ENCODE results near the gene IQCE.
"Not testable (repeated sequence)": the region's sequence is repeated elsewhere in the genome, so short reads cannot be mapped to it uniquely, and the experiment has no call there.

IQCE gene

DNA sequence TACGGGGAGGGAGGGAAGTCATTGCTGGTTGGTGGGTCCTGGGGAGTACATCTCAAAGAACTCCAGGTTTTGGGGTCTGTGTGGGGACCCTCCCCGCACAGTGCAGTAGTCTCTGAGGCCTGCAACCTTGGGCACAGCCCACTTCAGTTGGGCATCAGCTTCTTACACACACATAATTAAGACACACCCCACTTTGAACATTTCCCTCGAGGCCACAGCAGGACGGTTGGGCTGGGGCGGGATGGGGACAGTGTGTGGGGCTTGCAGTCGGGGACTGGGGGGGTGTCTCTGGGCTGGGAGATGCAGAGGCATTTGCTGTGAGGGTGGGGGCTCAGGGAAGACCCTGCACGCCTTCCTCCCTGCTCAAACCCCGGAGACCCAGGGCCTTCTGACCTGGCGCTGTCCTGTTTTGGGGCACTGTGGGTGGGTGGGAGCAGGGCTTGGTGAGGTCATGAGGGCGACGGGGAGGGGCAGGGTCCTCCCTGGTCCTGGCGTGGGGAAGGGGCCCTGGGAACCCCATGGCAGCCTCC lies 38.0 kb upstream of the IQCE start:
- DNase-seq (ENCODE audit: low read depth in 2 of 2), result no peak

DNA sequence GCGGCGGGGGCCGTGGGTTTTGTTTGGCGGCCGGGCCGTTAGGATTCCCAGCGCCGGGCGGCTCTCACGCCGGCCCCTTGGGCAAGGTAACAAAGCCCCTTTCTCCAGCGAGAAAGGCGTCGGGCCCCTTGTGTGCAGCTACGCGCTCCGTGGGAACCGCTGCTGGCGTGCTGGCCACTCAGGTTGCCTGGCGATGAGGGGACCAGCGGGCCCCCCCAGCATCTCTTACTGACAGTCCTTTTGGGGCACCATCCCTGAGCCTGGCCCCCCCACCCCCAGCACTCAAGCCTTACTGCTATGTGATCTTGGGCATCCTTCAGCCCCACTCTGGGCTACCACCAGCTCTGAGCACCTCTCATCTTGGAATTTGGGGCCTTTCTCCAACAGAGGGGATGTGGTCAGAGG lies 37.4 kb upstream of the IQCE start:
- DNase-seq (ENCODE audit: low read depth in 2 of 2), result no peak

DNA sequence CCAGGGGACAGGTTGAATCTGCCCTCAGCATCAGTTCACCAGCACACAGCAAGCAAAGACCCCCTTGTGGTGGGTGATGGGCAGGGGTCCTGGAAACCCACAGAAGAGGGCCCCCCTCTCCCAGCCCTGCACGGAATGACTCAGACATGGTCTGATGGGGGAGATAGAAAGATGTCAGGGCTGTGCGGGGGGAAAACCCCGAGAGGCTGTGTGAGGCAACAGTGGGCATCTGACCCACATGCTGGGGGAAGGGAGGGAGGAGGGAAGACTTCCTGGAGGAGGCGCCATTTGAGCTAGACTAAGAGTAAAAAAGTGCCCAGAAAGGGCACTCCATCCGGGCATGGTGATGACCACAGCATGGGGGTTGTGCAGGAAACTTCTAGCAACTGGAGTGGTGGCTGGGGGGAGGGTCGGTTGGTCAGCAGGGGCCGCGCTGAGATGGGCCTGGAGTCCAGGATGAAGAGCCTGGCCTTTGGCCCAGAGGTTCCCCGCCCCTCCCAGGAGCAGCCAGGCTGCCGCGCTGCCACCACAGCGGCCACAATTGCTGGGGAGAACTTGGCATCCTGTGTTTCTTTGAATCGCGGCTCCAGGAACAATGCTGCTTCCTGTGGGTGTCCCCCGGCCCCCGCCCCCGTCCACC lies 36.7 kb upstream of the IQCE start:
- peak in 1 of 2 donors; percentile 76 for DNase-seq (ENCODE audit: low read depth in 2 of 2)

DNA sequence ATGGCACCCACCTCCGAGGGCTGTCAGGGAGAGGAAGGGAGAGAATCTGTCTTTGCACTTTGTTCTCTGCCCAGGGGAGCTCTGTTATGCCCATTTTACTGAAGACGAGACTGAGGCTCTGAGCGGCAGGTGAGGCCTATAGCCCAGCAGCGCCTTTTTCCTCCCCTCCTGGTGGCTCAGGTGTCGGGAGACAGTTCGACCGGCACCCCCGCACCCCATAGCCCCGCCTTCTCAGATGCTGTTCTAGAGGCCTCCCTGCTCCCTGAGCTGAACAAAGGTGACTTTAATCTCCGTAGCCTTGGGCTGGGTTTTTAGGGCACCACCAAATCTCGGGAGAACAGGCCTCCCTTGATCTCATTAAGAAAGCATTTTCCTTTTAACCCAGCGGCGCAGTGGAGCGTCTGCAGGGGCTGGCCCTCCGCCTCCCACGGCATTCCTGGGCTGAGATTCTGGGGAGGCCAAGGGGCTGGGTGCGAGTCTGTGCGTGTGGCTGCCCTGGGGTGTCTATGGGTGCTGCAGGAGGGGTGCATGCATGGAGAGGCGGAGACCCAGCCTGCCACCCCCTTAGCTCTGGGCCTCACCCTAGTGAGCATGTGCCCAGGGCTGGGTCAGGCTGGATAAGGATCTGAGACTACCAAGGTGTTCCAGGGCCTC lies 35.9 kb upstream of the IQCE start:
- no peak for DNase-seq (ENCODE audit: low read depth in 2 of 2)

DNA sequence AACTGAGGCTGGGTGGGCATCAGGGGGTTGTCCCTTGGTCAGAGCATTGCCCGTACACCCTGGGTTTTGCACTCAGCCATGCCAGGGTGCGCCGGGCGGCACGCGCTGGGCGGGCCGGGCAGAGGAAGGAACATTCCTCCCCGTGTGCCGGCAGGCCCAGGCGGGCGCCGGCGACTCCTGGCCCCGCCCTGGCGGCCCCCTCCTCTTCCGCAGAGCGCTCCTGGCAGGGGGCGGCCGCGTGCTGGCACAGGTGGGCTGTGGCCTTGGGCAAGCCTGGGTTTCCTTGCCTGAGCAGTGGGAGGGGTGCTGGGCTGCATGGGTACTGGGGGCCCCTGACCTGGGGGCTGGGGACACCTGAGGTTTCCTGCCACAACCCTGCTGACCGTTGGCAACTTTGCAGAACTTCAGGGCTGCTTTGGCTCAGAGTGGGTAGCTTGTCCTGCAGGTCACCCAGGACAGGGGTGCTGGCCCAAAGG lies 35.3 kb upstream of the IQCE start:
- no peak for DNase-seq (ENCODE audit: low read depth in 2 of 2)

DNA sequence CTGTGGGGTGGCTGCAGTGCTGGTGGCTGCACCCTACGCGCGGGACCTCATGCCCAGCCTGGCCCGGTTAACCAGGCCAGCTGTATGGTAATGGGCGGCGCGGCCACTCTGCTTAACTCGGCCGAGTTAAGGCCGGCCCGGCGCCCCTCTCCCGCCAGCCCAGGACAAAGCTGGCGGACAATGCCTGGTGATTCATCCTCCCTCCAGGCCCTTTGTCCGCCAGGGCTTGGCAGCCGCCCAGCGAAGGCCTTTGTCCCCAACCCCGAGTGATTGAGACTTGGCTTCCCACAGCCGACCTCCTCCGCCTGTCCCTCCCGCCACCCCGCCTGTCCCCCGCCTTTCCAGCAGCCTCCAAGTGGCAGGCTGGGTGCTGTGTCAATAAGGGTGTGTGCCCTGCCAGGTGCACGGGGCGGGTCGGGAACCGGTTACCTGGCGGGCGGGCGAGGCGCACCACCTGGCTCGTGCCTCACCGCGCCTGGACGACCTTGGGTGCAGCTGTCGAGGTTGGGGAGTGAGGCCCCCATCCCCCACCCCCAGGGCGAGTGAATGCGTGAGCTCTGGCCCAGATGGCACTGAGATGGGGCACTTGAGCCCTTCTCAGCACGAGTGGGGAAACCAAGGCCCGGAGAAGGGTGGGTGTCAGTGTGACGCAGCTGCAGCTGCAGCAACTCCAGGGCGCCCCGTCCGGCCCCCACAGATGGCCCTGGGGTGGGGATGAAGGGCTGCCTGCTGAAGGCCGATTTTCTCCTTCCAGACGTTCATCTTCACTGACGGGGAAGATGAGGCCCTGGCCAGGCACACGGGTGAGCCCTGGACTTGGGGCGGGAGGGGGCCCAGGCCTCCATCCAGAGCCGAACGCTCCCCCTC lies 34.6 kb upstream of the IQCE start:
- no peak for DNase-seq (ENCODE audit: low read depth in 2 of 2)

DNA sequence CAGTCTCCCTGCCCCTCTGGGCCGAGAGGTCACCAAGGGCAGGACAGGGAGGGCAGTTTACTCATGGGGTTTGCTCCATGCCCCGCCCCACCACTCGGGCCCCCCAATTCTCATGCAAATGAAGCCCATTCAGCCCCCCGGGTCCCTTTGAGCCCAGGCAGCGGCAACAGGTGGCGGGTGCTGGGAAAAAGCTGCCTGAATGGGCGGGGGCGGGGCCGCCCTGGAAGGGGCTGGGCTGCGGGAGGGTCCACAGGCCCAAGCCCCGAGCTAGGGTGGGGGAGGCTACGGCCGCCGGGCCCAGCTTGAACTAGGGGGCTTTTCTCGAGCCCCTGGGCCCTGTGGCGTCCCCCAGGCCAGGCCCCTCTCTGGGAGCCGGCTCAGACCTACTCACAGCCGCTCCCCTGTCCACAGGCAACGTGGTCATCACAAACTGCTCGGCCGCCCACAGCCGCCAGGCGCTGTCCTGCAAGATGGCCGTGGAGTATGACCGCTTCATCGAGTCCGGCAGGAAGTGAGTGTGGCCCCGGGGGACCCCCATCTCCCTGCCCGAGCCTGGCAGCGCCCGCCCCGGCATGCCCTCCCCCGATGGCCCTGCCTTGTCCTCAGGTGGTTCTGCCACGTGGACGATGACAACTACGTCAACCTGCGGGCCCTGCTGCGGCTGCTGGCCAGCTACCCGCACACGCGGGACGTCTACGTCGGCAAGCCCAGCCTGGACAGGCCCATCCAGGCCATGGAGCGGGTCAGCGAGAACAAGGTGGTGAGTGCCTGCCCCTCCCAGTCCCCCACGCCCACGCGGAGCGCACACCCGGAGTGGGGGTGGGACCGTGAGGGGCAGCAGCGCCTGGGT lies 33.7 kb upstream of the IQCE start:
- no peak for DNase-seq (ENCODE audit: low read depth in 2 of 2)

DNA sequence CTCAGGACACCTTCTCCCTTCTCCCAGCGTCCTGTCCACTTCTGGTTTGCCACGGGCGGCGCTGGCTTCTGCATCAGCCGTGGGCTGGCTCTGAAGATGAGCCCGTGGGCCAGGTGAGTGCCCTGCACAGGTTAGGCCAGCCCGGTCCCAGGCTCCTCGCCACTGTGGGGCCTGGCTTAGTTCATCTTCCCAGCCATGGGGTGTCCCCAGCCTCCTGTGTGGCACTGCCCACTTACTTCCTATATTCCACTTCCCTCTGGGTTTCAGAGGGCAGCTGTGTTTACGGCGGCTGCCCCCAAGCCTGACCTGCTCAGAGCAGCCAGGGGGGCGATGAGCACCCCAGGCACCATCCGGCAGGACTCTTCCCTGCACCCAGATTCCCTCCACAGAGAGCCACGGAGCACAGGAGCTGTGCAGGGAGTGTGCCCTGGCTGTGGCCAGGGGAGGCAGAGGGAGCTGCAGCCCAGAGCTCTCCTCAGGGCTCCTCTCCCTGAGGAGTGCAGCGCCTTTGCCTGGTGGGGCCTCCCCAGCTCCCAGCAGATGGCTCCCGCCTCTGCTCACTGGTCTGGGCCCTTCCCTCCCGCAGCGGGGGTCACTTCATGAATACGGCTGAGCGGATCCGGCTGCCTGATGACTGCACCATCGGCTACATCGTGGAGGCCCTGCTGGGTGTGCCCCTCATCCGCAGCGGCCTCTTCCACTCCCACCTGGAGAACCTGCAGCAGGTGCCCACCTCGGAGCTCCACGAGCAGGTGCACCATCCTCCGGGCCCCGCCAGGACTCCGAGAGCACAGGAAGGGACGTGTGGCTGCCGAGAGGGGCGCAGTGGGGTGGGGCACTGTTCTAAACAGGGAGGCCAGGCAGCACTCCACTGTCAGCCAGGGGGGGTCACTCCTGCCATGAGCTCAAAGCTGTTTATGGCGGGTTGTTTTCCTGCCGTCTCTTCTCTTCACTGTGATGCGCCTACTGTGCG lies 32.8 kb upstream of the IQCE start:
- DNase-seq (ENCODE audit: low read depth in 2 of 2), result no peak

DNA sequence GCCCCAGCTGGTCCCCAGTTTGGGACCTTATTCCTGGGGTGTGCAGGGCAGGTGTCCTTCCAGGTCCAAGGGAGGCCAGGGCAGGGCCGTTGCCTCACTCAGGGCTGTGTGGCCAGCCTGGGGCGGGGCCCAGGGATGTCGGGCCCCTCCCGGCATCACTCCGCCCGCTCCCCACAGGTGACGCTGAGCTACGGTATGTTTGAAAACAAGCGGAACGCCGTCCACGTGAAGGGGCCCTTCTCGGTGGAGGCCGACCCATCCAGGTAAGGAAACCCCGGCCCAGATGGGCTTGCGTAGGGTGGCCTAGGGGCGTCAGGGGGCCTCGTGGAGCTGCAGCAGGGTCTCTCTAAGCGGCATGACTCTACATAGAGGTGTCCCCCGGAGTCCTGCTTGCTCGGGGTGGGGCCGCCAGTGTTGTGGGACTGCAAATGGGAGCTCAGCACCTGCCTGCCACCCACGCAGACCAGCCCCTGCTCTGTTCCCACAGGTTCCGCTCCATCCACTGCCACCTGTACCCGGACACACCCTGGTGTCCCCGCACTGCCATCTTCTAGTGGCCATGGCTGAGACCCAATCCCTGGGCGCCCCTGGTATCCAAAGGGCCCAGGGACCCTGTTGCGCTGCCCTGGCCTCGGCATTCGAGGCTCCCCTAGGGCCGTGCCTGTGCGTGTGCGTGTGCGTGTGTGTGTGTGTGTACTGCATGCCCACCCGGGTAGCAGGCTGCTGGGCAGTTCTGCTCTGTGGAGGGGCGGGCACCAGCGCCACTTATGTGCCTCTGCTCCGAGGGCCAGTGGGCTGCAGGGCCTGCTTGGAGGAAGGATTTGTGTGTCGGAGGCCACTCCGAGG lies 31.9 kb upstream of the IQCE start:
- no peak for DNase-seq (ENCODE audit: low read depth in 2 of 2)

DNA sequence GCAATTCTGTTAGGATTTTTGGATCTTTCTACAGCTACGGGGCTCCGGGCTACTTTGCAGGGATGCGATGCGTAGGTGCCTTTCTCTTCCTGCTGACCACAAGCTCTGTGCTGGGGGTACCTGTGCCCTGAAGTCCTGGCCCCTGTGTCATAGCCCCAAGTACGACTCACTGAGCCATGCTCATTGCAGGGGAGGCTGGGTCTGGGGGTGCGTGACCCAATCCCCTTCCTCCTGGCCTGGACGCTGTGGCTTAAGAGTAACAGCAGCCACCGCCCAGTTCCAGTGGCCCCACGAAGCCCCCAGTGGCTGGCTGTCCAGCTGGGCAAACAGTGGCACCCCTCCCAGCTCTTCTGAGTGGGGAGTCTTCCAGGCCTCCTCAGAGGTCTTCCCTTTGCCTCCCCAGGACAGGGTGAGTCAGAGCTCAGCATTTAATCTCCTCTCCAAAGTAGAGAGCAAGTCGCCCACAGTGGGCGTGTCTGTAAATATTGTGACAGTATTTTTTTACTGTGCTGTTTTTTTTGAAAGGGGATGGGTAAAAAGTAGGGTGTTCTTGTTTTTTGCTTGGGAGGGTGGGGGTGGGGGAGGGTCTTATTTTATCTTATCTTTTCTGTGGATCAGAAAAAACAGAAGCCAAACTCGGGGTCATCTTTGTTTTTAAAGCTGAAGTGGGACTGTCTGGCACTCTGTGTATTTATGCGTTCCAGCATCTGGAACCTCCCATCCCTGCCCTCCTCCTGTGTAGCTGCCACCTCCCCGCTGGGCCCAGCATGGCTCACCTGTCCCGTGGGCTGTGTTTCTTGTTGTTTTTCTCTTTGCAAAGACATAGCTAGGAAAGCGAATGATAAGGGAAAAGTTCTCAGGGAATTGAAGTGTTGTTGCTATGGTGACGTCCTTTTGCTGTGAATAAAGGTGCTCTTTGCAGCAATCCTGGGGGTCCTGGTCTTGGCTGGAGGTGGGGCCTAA lies 31.0 kb upstream of the IQCE start:
- no peak for DNase-seq (ENCODE audit: low read depth in 2 of 2)

DNA sequence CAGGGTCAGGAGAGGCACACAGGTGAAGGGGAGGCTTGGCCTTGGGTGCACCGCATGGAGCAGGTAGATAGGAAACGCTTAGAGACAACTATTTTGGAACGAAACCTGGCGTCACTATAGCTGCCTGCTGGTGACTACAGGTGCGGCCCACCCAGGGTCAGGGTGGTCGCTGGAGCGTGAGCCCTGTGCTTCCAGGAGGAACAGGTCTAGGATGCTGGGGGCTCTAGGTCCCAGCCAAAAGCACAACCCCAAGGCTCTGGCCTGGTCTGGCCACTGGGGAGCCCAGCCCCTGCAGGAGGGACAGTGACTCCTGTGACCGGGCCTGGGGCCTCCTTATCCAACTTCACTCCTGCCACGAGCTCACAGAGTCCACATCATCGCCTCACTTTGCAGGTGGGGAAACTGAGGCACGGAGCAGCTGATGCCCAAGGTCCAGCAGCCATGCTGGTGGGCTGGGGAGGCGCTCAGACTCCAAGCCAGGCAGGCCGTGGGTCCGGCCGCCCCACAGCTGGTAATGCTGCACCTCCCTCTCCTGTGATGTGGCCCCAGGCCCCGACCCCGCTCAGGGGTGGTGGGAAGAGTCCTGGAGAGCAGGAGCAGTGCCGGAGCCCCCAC lies 30.2 kb upstream of the IQCE start:
- no peak for DNase-seq (ENCODE audit: low read depth in 2 of 2)

DNA sequence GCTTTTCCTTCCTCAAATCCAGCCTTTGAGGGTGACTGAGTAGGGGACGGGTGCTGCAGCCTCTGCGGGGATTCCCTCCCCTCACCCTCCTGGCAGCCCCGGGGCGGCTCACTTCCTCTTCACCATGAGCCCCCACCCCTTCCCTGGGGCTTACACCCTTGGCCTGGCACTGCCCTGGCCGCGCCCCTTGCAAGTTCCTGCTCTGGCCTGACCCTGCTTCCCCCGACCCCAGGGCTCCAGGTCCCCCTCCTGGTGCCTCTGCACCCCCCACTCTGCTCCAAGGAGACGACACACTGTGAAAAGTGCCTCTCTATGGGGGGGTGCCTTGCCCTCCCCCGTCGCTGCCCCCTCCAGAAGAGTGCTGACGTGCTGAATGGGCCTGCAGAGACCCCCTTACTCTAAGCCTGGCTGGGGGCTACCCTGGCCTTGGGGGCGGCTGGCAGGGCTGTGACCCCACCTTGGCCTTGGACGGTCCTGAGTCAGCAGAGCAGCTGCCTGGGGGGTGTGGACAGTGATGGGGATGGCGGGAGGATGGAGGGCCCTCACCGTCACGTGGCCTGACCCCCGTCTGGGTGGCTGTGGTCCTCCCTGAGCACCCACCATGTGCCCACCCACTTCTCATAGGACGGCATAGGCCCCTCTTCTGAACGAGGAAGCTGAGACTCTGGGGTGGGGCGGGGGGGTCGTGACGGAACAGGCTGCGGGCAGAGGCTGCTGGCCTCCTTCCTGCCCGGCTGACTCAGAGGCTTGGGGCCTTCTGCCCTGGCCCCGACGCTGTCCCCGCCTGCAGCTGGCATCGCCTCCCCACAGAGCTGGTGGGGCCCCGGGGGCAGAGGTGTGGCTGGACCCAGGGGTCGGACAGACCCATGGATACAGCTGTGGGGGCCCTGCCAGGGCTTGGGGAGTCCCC lies 29.4 kb upstream of the IQCE start:
- peak in 1 of 2 donors; percentile 58 for DNase-seq (ENCODE audit: low read depth in 2 of 2)

DNA sequence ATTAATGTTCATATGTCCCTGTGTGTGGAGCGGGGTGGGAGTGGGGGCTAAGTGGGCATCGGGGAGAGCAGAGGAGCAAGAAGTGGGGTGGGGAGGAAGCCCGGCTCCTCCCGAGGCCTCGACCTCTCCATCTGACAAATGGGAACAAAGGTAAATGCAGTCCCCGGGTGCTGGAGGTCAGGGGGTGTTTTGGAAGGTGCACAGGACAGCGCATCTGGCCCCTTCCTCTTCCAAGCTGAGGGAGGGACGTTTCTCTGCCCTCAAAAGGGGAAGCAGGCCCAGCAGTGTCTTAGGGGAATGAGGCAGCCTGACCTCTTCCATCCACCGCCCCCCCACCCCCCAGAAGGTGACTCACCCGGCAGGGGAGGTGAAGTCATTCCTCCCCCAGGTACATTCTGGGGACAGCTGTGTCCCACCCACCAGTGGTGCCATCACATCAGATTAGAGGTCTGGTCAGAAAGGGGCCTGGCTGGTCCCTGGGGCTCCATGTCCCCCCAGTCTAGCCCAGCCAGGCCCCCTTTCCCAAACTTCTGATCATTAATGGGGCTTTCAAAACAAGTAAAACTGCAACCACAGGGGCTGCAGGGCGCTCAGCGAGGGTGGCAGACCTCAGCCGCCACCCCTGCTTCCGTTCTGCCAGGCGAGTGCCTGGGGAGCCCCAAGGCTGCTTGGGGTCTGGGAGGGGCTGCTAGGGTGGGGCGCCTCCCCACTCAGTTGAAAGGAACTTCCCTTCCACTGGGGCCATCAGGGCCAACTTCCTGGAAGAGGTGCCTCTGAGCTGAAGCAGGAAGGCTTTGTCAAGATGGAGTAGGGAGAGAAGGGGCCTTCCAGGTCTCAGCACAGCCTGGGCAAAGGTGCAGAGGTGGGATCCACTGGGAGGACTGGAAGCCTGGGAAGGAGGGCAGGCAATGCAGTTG lies 28.4 kb upstream of the IQCE start:
- peak in 1 of 2 donors; percentile 78 for DNase-seq (ENCODE audit: low read depth in 2 of 2)

DNA sequence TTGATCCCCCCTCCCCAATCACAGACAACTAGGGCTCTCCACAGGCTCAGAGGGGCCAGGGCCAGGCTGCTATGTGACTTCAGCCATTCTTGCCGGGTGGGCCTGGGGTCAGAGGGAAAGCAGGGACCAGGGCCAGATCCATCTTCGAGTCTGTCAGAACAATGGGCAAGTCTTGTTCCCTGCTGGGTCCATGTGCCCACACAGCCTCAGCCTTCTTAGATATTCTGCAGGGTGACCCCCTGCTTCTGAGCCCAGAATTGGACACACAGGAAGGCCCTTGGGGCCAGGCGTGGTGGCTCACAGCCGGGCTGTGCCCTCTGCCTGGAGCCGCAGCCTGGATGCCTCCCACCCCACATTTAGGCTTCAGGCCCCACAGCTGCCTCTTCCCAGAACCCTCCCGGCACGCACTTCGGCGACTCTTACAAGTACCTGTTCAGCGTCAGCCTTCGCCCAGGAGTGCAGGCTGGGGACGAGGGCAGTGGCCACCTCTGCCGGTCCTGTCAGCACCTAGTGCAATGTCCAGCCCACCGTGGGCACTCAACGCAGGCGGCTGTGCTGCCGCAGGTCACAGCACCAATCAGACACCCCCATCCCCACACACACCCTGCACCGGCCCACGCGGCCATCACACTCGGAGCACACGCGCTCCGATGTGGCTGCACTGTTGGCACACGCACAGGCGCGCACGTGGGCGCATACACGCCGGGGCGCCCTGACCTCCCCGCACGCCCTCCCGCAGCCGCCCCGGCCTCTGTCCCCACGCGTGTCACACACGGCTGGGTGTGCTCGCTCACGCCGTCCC lies 27.6 kb upstream of the IQCE start:
- not testable (repeated sequence) for DNase-seq (ENCODE audit: low read depth in 2 of 2)

DNA sequence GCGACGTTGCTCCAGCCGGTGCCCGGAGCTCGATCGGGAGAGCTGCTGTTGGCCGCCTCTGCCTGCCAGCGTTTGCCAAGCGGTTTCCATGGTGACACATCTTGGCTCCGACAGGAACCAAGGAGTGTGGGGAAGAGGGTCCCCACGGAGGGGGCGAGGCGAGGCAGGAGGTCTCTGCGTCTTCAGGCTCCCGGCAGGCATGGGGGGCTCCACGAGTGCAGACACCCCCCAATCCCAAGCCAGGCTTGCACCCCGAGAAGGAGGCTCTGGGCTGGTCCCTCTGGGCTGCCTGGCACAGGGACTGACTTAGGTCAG lies 27.0 kb upstream of the IQCE start:
- not testable (repeated sequence) for DNase-seq (ENCODE audit: low read depth in 2 of 2)

Data from stimulated activated CD8-positive, alpha-beta memory T cell treated with anti-CD3 and anti-CD28 coated beads, Interleukin-15, amount 100 ng/mL, for 48 hours (primary cell).